Measurements from ENCODE around the gene AMD1. TPM values are rescaled to one million over a fixed set of nuclear protein-coding genes. Genes with fewer than 3 reads are reported as not detected.
A peak's percentile ranks its signal among the peaks of the same experiment; 100 is the strongest.

The AMD1 gene
- total RNA-seq, result 10 to 100 TPM; 11.5 to 49.4 (median 24.2) TPM
- long read RNA-seq, partial matches to known transcripts, result 0 of 3 reads
- long read RNA-seq, other reads (novel, unspliced or antisense), result 0 of 3 reads

DNA sequence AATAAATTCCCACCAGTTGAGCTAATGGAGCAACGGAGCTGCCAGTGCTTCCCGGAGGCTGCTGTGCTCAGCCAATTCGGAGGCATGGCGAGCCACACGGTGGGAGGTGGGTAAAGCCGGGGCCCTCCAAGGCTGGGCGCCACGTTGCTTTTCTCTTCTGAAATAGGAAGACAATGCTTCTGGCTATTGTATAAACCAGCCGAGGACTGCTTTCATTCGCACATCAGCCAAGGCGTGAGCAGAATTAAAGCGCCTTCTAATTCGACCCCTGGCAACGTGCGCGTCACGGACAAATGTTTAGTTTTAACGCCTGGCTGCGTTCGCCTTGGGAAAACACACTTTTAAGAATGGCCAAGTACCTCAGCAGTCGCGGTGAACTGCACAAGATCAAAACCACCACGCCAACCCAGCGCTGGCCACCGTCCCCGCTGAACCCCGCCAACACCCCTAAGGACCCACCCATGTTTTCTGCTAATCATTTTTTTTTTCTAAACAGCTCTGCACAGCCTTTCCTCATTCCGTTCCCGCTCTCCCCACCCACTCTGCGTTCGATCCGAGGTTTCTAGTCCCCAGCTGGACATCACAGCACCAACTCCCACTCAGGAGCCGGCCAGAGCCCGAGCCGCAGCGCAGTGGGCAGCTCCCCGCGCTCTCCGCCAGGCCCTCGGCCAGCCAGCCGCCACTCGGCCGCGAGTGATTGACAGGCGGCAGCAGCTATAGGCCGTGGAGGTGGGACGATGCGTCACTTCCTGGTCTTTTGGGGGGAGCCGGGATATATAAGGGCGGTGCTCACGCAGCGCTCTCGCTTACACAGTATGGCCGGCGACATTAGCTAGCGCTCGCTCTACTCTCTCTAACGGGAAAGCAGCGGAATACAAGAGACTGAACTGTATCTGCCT, at the start of gene AMD1:
Gene AMD1 (plus strand): TSS at position 805 of the 899 bp plus-strand sequence. CDS start 321 bp downstream, outside the sequence.
- under 1% methylated on average over 40 of the region's 59 CpGs for WGBS (ENCODE audit: insufficient coverage, low coverage, low lambda C conversion rate, missing lambda C conversion rate)
- Histone ChIP-seq H3K4me3 (peak within 1 kb of the TSS; percentile 81 to 90 (median 89)), H3K9me3 (no peaks in the 10 kb centered on the region), H3K4me1 (peaks cover 0 to 33% (median 8%) of the 10 kb centered on the region in 4 donors), H3K27ac (peak within 1 kb of the TSS; percentile 83 to 91 (median 85)), H3K36me3 (no peaks in the 10 kb centered on the region), H3K27me3 (no peaks in the 10 kb centered on the region)
- DNase-seq (peak; percentile 98 to 99 (median 99)), ATAC-seq (peak; percentile 84 to 92 (median 89))
- TF ChIP-seq, protein P1, sequence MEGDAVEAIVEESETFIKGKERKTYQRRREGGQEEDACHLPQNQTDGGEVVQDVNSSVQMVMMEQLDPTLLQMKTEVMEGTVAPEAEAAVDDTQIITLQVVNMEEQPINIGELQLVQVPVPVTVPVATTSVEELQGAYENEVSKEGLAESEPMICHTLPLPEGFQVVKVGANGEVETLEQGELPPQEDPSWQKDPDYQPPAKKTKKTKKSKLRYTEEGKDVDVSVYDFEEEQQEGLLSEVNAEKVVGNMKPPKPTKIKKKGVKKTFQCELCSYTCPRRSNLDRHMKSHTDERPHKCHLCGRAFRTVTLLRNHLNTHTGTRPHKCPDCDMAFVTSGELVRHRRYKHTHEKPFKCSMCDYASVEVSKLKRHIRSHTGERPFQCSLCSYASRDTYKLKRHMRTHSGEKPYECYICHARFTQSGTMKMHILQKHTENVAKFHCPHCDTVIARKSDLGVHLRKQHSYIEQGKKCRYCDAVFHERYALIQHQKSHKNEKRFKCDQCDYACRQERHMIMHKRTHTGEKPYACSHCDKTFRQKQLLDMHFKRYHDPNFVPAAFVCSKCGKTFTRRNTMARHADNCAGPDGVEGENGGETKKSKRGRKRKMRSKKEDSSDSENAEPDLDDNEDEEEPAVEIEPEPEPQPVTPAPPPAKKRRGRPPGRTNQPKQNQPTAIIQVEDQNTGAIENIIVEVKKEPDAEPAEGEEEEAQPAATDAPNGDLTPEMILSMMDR (IDR thresholded peaks at IDR 0.05), result no peak
- TF ChIP-seq POLR2A (IDR thresholded peaks at IDR 0.05), result peak; percentile 99
- intact Hi-C loops (cut with DNase I), result no loop called here

DNA sequence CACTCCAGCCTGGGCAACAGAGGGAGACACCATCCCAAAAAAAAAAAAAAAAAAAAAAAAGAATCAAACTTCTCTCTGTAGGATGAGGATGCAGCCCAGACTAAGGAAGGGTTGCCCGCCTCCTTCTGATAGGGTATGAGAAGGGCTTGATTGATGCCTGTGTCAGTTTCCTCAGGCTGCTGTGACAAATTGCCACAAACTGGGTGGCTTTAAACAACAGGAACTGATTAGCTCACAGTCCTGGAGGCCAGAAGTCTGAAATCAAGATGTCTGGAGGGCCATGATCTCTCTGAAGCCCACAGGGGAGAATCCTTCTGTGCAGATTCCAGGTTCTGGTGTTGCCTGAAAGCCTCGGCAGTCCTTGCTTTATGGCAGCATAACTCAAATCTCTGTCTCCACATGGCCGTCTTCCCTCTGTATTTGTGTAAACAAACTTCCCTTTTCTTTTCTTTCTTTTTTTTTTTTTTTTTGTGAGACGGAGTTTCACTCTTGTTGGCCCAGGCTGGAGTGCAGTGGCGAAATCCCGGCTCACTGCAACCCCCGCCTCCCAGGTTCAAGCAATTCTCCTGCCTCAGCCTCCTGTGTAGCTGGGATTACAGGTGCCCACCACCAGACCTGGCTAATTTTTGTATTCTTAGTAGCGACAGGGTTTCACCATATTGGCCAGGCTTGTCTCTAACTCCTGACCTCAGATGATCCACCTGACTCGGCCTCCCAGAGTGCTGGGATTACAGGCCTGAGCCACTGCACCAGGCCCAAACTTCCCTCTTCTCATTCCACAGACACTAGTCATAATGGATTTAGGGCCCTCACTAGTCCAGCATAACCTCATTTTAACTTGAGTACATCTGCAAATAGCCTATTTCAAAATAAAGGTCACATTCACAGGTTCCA, 48.1 kb upstream of the AMD1 start:
- Histone ChIP-seq H3K9me3 (no peaks in the 10 kb centered on the region), H3K27me3 (no peaks in the 10 kb centered on the region), H3K4me1 (peaks cover 0 to 14% (median 7%) of the 10 kb centered on the region in 4 donors), H3K4me3 (no peak overlapping the region), H3K36me3 (no peaks in the 10 kb centered on the region), H3K27ac (peak overlapping the region in 2 of 3 donors; percentile 30 to 38)
- WGBS (ENCODE audit: insufficient coverage, low coverage, low lambda C conversion rate, missing lambda C conversion rate), result 32% methylated on average over 4 of the region's 9 CpGs
- ATAC-seq (peak; percentile 57 to 84 (median 73)), DNase-seq (peak in 2 of 3 donors; percentile 26 to 57)
- intact Hi-C loops (cut with DNase I), result no loop called here
- no peak for TF ChIP-seq POLR2A (IDR thresholded peaks at IDR 0.05)
- TF ChIP-seq, protein P1 (IDR thresholded peaks at IDR 0.05), result no peak

DNA sequence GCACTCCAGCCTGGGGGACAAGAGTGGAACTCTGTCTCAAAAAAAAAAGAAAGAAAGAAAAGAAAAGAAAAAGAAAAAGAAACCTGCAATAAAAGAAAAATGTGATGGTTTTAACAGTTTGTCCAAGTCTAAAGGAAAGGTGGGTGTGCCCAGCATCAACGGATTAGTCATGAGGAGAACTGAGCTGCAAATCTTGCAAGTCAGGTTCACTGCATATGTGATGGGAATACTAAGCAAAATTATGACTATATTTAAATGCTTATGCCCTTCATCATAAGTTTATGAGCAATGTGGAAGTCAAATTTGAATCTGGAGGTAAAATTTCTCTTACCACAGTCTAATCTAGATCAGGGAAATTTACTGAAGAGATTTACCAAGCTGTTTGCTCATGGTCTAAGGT, 46.2 kb upstream of the AMD1 start:
- TF ChIP-seq POLR2A (IDR thresholded peaks at IDR 0.05), result no peak
- TF ChIP-seq, protein P1 (IDR thresholded peaks at IDR 0.05), result no peak
- Histone ChIP-seq H3K4me1 (peaks cover 0 to 10% (median 4%) of the 10 kb centered on the region in 4 donors), H3K9me3 (no peaks in the 10 kb centered on the region), H3K27me3 (no peaks in the 10 kb centered on the region), H3K4me3 (no peak overlapping the region), H3K36me3 (no peaks in the 10 kb centered on the region), H3K27ac (no peak overlapping the region)
- no peak for ATAC-seq
- intact Hi-C loops (cut with DNase I), result no loop called here
- no peak for DNase-seq
- WGBS (ENCODE audit: insufficient coverage, low coverage, low lambda C conversion rate, missing lambda C conversion rate), result 73% methylated on average over 1 of the region's 1 CpG

DNA sequence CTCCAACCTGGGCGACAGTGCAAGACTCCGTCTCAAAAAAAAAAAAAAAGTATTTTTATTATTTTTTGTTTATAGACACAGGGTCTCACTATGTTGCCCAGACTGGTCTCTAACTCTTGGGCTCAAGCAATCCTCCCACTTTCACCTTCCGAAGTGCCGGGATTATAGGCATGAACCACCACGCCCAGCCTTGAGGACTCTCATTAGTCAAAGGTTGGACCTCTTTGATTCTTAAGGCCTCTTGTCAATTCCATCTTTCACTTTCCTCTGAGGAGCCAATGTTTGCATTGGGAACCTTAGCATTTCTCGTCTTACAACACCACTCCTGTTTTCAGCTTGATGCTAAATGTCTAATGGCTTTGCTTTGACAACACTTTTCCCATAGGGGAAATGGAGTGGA, 43.2 kb upstream of the AMD1 start:
- no peak for ATAC-seq

More for the DNA sequence above, 43.2 kb upstream of the AMD1 start:
- H3K4me3 ChIP-seq, result no peak overlapping the region
- no peaks in the 10 kb centered on the region for H3K9me3 ChIP-seq
- no peak for TF ChIP-seq POLR2A (IDR thresholded peaks at IDR 0.05)
- TF ChIP-seq, protein P1 (IDR thresholded peaks at IDR 0.05), result no peak
- H3K27me3 ChIP-seq, result no peaks in the 10 kb centered on the region
- no peak overlapping the region for H3K27ac ChIP-seq
- intact Hi-C loops (cut with DNase I), result no loop called here
- no peak for DNase-seq
- peaks cover 0 to 8% (median 4%) of the 10 kb centered on the region in 4 donors for H3K4me1 ChIP-seq
- 97% methylated on average over 5 of the region's 6 CpGs for WGBS (ENCODE audit: insufficient coverage, low coverage, low lambda C conversion rate, missing lambda C conversion rate)
- H3K36me3 ChIP-seq, result no peaks in the 10 kb centered on the region

Measured in right lobe of liver (tissue), 6 donors.